Activated CD8-positive, alpha-beta T cell treated with anti-CD3 and anti-CD28 coated beads, Interleukin-2, amount 10 ng/mL, durations not matched to agents 7 days and 5 days (primary cell): Measurements from ENCODE around the gene IDUA. TPM values are rescaled to one million over a fixed set of nuclear protein-coding genes. Genes with fewer than 3 reads are reported as not detected.
A peak's percentile ranks its signal among the peaks of the same experiment; 100 is the strongest.
"Not testable (repeated sequence)": the region's sequence is repeated elsewhere in the genome, so short reads cannot be mapped to it uniquely, and the experiment has no call there.

Source experiments
- ATAC-seq: fragments of 150-1000 bp; cut with Tn5 transposase; one replicate; pipeline ENCODE4 v1.10.0; 2021; ENCODE audit warnings: moderate library complexity
- CTCF ChIA-PET: fragments of 350-600 bp; sonication (Branson Sonifier 250); formaldehyde crosslinking; loops from one replicate; lab custom pipeline; 2021; ENCODE audit warnings: antibody characterized with exemption; lab: Charles Lee
- POLR2A ChIA-PET: fragments of 350-600 bp; sonication (Branson Sonifier 250); formaldehyde crosslinking; loops from one replicate; lab custom pipeline; 2021; ENCODE audit warnings: antibody characterized with exemption; lab: Charles Lee
- DNase-seq: peaks from one replicate; pipeline ENCODE4 v3.0.0-alpha.2; 2020
- H3K27ac Mint-ChIP-seq: one replicate; pipeline ENCODE4 v1.8.0; 2021; ENCODE audit warnings: mild to moderate bottlenecking, mixed read lengths
- H3K27me3 Mint-ChIP-seq: one replicate; pipeline ENCODE4 v1.8.0; 2021; ENCODE audit warnings: low read depth, mixed read lengths
- H3K36me3 Mint-ChIP-seq: one replicate; pipeline ENCODE4 v1.8.0; 2021; ENCODE audit warnings: low read depth, mixed read lengths
- H3K4me1 Mint-ChIP-seq: one replicate; pipeline ENCODE4 v1.8.0; 2021; ENCODE audit warnings: low read depth, mixed read lengths
- H3K4me3 Mint-ChIP-seq: one replicate; pipeline ENCODE4 v1.8.0; 2021; ENCODE audit warnings: mild to moderate bottlenecking, mixed read lengths
- H3K9me3 Mint-ChIP-seq: one replicate; pipeline ENCODE4 v1.8.0; 2022; ENCODE audit warnings: mixed read lengths; ENCODE audit not compliant: insufficient read depth
- total RNA-seq, 2 experiments: library from RNA; stranded (reverse); gene quantifications; one replicate each; pipeline ENCODE4 v1.2.3, GENCODE V29; 2021

IDUA gene
- total RNA-seq = 10 to 100 TPM; 19.0 to 20.9 TPM

DNA sequence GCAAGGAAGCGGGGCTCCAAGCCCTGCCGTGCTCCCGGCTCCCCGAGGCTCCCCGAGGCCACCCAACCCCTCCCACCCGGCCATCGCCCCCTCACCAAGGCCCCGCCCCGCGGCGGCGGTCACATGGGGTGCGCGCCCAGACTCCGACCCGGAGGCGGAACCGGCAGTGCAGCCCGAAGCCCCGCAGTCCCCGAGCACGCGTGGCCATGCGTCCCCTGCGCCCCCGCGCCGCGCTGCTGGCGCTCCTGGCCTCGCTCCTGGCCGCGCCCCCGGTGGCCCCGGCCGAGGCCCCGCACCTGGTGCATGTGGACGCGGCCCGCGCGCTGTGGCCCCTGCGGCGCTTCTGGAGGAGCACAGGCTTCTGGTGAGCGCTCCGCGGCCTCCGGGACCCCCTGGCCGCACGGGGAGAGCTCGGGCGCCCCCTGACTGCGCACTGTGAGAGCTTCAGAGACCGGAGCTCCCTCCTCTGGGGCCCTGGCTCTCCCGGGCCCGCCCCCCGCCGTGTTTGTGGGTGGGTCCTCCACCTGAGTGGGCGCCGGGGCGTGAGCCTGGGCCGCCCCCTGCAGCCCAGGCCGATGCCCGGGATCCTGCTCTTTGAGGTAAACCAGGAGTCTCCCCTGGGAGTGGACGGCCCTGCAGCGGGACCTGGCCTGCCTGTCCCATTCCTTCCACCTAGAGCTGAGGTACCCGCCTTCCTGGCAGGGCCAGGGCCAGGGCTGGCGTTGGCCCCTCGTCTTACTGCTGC lies at the start of gene IDUA:
Gene IDUA, plus strand, starts transcription at position 166 of the 745 bp plus-strand sequence. Its CDS starts 41 bp downstream, at position 207.
- POLR2A ChIA-PET = interaction anchor here (0.8 to 1.5 kb wide), 4 partner anchors 53 to 380 kb away, joined by 3 to 7 read pairs (median 4); partner anchors contain the start of genes GAK and TMEM175
- Mint-ChIP-seq H3K27me3 (no peaks in the 10 kb centered on the region), H3K4me3 (peak within 1 kb of the TSS; percentile 82), H3K27ac (peak within 1 kb of the TSS; percentile 82), H3K9me3 (no peaks in the 10 kb centered on the region), H3K36me3 (no peaks in the 10 kb centered on the region), H3K4me1 (peaks cover 26% of the 10 kb centered on the region)
- ATAC-seq (peak; percentile 89), DNase-seq (peak; percentile 89)
- CTCF ChIA-PET = interaction anchor here (0.6 to 2.5 kb wide), 17 partner anchors 12 to 712 kb away, joined by 3 to 34 read pairs (median 3); partner anchors contain the start of genes DGKQ, GAK and TMEM175

DNA sequence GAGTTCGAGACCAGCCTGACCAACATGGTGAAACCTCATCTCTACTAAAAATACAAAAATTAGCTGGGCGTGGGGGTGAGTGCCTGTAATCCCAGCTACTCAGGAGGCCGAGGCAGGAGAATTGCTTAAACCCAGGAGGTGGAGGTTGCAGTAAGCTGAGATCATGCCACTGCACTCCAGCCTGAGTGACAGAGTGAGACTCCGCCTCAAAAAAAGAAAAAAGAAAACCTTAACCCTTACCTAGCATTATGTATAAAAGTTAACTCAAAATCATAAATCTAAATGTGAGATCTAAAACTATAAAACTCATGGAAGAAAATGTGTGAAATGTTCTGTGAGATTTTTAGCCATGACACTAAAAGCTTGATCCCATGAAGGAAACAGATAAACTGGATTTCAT lies 47.3 kb upstream of the IDUA start:
- H3K27ac Mint-ChIP-seq, POLR2A ChIA-PET, H3K27me3 Mint-ChIP-seq, H3K36me3 Mint-ChIP-seq, DNase-seq, H3K9me3 Mint-ChIP-seq, CTCF ChIA-PET, ATAC-seq, H3K4me3 Mint-ChIP-seq: not testable (repeated sequence)
- H3K4me1 Mint-ChIP-seq = peaks cover 13% of the 10 kb centered on the region

DNA sequence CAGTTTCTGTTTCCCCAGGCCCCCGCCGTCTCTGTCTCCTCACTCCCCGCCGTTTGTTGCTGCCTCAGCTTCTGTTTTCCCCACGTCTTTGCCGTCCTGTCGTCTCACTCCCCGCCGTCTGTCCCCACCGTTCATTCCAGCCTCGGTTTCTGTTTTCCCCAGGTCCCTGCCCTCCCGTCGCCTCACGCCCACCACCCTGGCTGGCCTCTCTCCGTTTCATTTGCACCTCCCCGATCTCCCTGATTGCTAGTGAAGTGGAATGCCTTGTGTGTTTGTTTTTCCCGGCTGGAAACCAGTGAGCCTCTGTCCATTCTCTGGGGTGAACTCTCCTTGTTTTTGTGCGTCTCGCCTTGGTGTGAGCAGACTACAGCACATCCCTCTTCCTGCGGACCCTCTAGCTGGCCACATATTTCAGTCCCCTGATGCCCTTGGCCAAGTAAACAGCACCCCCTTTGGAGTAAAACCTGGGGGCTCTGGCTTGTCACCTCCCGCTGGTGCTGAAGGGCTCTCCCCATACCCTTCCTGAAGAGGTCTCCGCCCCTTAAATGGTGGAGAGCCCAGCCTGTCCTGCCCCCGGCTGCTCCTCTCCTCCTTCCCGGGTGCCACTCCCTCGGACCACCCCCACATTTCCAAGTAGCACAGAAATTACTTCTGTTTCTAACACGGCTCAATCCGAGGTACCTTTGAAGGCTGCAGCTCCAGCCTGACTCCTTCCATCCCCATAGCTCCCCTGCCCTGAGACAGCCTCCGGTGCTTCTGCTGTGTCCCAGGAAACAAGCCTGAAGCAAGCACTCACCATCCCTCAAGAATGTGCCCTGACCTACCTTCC lies 41.4 kb upstream of the IDUA start:
- ChIA-PET POLR2A (no interaction called here), CTCF (no interaction called here)
- ATAC-seq (no peak), DNase-seq (no peak)
- Mint-ChIP-seq H3K27me3 (no peaks in the 10 kb centered on the region), H3K27ac (no peak overlapping the region), H3K9me3 (no peaks in the 10 kb centered on the region), H3K4me1 (no peaks in the 10 kb centered on the region), H3K36me3 (no peaks in the 10 kb centered on the region), H3K4me3 (no peak overlapping the region)

DNA sequence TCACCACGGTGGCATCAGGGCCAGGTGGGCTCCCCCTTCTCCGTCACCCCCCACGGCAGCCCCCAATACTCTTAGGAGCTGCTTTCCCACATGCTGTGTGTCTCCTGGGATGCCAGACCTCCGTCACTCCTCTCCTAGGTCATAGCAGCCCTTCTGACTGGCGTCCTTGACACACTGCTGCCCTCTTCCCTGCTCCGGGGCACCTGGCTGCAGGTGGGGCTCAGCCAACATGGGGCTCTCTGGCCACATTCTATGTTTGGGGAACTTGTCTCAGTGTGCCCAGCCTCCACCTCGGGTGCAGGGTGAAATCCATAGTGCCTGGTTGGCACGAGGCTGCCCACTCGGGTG lies 40.8 kb upstream of the IDUA start:
- H3K4me3 Mint-ChIP-seq = no peak overlapping the region
- H3K27me3 Mint-ChIP-seq = no peaks in the 10 kb centered on the region
- no peak for DNase-seq
- no peak overlapping the region for H3K27ac Mint-ChIP-seq
- ATAC-seq = no peak
- POLR2A ChIA-PET = no interaction called here
- H3K9me3 Mint-ChIP-seq = no peaks in the 10 kb centered on the region
- H3K4me1 Mint-ChIP-seq = no peaks in the 10 kb centered on the region
- no peaks in the 10 kb centered on the region for H3K36me3 Mint-ChIP-seq
- CTCF ChIA-PET = no interaction called here

DNA sequence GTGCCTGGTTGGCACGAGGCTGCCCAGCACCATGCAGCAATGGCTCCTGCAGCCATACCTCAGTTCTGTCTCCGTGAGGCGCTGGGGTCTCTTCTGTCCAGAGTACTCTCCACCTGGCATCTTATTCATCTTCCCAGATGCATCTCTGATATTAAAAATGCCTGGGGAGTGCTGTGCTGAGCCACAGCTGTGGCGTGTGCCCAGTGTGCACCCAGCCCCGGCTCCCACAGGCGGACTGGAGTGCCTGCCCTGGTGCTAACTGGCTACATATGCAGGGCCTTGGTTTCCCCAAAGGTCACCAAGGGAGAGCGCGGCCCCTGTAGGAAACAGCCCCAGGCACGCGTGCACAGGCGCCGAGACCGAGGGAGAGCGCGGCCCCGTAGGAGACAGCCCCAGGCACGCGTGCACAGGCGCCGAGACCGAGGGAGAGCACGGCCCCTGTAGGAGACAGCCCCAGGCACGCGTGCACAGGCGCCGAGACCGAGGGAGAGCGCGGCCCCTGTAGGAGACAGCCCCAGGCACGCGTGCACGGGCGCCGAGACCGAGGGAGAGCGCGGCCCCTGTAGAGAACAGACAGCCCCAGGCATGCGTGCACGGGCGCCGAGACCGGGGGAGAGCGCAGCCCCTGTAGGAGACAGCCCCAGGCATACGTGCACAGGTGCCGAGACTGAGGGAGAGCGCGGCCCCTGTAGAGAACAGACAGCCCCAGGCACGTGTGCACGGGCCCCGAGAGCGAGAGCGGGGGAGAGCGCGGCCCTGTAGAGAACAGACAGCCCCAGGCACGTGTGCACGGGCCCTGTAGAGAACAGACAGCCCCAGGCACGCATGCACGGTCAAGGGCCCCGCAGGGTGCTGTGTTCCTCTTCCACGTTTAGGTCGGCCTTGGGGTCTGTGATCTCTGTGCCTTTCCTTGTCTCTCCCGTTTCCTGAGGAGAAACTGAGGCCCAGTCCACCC lies 40.0 kb upstream of the IDUA start:
- H3K27ac Mint-ChIP-seq = no peak overlapping the region
- ATAC-seq = no peak
- no peaks in the 10 kb centered on the region for H3K4me1 Mint-ChIP-seq
- no peaks in the 10 kb centered on the region for H3K36me3 Mint-ChIP-seq
- no peak for DNase-seq
- no peaks in the 10 kb centered on the region for H3K27me3 Mint-ChIP-seq
- ChIA-PET POLR2A (no interaction called here), CTCF (no interaction called here)
- no peak overlapping the region for H3K4me3 Mint-ChIP-seq
- H3K9me3 Mint-ChIP-seq = no peaks in the 10 kb centered on the region

DNA sequence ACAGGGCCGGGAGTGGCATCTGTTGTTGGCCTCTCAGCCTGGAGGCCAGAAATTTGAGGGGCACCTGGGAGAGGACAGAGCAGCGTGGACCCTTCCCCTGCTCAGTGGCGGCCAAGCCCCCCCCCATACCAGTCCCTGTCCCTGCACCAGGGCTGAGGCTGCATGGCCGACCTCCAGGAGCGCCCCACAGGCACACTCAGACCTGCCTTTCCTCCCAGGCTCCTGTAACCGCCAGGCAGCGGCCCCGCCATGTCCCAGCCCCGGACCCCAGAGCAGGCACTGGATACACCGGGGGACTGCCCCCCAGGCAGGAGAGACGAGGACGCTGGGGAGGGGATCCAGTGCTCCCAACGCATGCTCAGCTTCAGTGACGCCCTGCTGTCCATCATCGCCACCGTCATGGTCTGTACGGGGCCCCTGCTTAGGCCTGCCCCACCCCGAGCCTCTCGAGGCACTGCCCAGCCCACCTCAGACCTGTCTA lies 39.3 kb upstream of the IDUA start:
- ChIA-PET CTCF (no interaction called here), POLR2A (no interaction called here)
- Mint-ChIP-seq H3K4me3 (no peak overlapping the region), H3K4me1 (no peaks in the 10 kb centered on the region), H3K9me3 (no peaks in the 10 kb centered on the region), H3K27ac (no peak overlapping the region), H3K27me3 (no peaks in the 10 kb centered on the region), H3K36me3 (no peaks in the 10 kb centered on the region)
- no peak for DNase-seq
- ATAC-seq = no peak

DNA sequence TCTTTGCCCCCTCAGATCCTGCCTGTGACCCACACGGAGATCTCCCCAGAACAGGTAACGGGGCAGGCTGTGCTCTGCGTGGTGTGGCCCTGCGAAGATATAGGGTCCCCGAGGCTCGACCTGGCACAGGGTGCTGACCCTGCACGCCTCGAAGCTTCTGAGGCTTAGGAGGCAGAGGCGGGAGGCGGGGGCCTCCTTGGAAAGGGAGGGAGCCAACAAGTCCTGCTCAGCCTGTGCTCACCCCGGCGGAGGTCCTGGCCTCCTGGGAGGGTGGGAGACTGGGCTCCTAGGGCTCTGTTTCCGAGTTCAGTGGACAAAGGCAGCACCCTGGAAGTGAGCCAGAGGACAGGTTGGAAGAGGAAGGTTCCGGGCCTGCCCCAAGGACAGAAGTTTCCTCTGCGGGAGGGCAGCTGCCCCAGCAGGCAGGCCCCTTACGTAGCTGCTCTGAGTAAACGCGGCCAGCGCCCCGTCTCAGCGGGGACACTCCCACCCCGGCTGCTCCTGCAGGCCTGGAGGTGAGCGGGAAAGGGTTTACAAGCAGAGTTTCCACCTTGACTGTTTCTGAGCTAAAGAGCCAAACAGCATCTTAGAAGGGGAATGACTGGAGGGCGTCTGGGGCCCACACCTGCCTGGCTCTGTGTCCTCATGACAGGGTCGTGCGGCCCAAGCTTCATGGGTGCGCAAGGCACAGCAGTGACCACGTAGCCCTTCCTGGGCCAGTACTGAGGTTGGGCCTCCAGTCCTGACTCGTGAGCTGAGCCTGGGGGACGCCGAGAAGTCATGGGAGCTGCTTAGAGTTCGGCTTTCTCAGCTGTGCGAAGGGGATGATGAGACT lies 38.5 kb upstream of the IDUA start:
- DNase-seq (no peak), ATAC-seq (no peak)
- Mint-ChIP-seq H3K9me3 (no peaks in the 10 kb centered on the region), H3K27ac (no peak overlapping the region), H3K4me1 (no peaks in the 10 kb centered on the region), H3K36me3 (peaks cover 2% of the 10 kb centered on the region), H3K27me3 (no peaks in the 10 kb centered on the region), H3K4me3 (no peak overlapping the region)
- POLR2A ChIA-PET = interaction anchor here (0.6 to 1.9 kb wide), 2 partner anchors 14 to 16 kb away, joined by 3 to 5 read pairs; partner anchors contain the start of genes GAK and TMEM175
- CTCF ChIA-PET = no interaction called here

DNA sequence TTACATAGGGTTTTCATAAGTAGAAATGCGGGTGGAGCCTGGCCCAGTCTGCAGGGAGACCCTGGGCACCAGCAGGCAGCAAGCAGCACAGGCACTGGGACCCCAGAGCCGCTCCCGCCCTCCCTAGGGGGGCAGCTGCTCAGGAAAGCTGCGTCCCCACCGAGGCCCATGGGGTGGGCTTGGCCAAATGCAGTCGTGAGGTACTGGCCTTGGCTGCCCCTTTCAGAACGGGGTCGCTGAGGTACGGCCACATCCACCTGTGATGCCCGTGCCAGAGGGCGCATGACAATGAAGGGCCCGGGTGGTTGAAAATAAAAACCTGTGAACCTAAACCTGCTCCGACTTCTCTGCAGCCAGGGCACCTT lies 37.9 kb upstream of the IDUA start:
- no peaks in the 10 kb centered on the region for H3K4me1 Mint-ChIP-seq
- no peak for DNase-seq
- no peaks in the 10 kb centered on the region for H3K9me3 Mint-ChIP-seq
- CTCF ChIA-PET = no interaction called here
- POLR2A ChIA-PET = interaction anchor here (1.9 kb wide), 1 partner anchor 17 kb away, joined by 5 read pairs; the partner anchor contains the start of genes GAK and TMEM175
- H3K4me3 Mint-ChIP-seq = no peak overlapping the region
- peaks cover 3% of the 10 kb centered on the region for H3K36me3 Mint-ChIP-seq
- H3K27me3 Mint-ChIP-seq = no peaks in the 10 kb centered on the region
- H3K27ac Mint-ChIP-seq = no peak overlapping the region
- ATAC-seq = no peak

DNA sequence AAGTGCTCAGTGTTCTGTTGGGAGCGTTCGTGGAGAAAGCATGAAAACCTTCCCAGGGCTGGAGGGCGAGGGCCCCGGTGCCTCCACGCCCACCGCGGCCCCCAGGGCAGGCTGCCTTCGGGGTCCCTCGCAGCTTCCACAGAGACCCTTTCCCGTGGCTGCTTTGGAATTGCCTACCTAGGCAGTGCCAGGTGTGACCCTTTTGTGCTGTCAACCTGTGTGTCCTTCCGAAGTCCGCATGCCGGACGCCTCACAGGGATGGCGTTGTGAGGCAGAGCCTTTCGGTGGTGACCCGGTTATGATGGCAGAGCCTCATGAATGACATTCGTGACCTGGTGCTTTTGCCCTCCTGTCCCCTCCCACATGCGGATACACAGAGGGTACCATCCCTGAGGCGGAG lies 37.2 kb upstream of the IDUA start:
- CTCF ChIA-PET = no interaction called here
- no peak for DNase-seq
- no peak for ATAC-seq
- Mint-ChIP-seq H3K27ac (no peak overlapping the region), H3K27me3 (no peaks in the 10 kb centered on the region), H3K36me3 (peaks cover 3% of the 10 kb centered on the region), H3K4me1 (no peaks in the 10 kb centered on the region), H3K4me3 (no peak overlapping the region), H3K9me3 (no peaks in the 10 kb centered on the region)
- POLR2A ChIA-PET = interaction anchor here (1.9 kb wide), 1 partner anchor 17 kb away, joined by 5 read pairs; the partner anchor contains the start of genes GAK and TMEM175

DNA sequence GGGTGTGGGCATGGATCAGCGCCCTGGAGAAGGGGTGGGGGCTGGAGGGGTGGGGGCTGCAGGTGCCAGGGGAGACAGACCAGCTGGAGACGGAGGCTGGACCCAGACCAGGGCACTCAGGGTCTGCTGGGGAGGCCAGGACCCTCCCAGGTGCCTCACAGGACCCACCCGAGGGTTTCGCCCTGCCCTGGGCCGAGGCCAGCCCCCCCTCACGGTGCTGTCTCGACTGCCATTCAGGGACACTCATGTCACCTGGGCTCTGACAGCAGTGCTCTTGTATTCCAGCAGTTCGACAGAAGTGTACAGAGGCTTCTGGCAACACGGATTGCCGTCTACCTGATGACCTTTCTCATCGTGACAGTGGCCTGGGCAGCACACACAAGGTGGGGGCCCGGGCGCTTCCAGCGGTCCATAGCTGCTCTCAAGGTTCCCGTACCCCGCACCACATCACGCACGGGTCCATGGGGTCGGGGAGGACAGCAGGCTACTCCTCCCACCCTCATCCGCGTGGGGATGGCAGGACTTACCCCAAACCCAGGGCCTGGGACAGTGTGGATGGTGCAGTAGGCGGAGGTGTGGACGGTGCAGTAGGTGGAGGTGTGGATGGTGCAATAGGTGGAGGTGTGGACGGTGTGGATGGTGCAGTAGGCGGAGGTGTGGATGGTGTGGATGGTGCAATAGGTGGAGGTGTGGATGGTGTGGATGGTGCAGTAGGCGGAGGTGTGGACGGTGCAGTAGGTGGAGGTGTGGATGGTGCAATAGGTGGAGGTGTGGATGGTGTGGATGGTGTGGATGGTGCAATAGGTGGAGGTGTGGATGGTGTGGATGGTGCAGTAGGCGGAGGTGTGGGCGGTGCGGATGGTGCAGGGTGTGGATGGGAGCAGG lies 36.5 kb upstream of the IDUA start:
- Mint-ChIP-seq H3K36me3 (peaks cover 5% of the 10 kb centered on the region), H3K27me3 (no peaks in the 10 kb centered on the region), H3K27ac (no peak overlapping the region), H3K4me3 (no peak overlapping the region), H3K9me3 (no peaks in the 10 kb centered on the region), H3K4me1 (no peaks in the 10 kb centered on the region)
- POLR2A ChIA-PET = no interaction called here
- DNase-seq = no peak
- CTCF ChIA-PET = no interaction called here
- no peak for ATAC-seq
